Fibroblast of mammary gland (primary cell): Measurements from ENCODE around the gene VPS9D1.

Source experiments
- DNase-seq: peaks from one replicate; pipeline ENCODE4 v3.0.0-alpha.2; 2010; ENCODE audit warnings: low read depth
- H3K4me3 ChIP-seq: 2 replicates; pipeline ENCODE4 v1.5.1; 2011; ENCODE audit warnings: low read depth, mild to moderate bottlenecking, low read length, moderate library complexity; ENCODE audit not compliant: control insufficient read depth
- TF ChIP-seq, protein P1 (sequence below): conservative IDR thresholded peaks from 2 replicates; pipeline ENCODE4 v1.5.1; 2011; ENCODE audit warnings: low read depth, low read length, inconsistent platforms; ENCODE audit not compliant: control insufficient read depth, insufficient read depth

The VPS9D1 gene

GRCh38 chr16:89661215-89661614, 59.5 kb downstream of the VPS9D1 start:
- TF ChIP-seq, protein P1, sequence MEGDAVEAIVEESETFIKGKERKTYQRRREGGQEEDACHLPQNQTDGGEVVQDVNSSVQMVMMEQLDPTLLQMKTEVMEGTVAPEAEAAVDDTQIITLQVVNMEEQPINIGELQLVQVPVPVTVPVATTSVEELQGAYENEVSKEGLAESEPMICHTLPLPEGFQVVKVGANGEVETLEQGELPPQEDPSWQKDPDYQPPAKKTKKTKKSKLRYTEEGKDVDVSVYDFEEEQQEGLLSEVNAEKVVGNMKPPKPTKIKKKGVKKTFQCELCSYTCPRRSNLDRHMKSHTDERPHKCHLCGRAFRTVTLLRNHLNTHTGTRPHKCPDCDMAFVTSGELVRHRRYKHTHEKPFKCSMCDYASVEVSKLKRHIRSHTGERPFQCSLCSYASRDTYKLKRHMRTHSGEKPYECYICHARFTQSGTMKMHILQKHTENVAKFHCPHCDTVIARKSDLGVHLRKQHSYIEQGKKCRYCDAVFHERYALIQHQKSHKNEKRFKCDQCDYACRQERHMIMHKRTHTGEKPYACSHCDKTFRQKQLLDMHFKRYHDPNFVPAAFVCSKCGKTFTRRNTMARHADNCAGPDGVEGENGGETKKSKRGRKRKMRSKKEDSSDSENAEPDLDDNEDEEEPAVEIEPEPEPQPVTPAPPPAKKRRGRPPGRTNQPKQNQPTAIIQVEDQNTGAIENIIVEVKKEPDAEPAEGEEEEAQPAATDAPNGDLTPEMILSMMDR, result no peak
- no peak overlapping the region for H3K4me3 ChIP-seq
- DNase-seq, result no peak

GRCh38 chr16:89660146-89660545, 60.6 kb downstream of the VPS9D1 start:
- TF ChIP-seq, protein P1, result no peak
- DNase-seq, result no peak
- H3K4me3 ChIP-seq, result no peak overlapping the region

DNA sequence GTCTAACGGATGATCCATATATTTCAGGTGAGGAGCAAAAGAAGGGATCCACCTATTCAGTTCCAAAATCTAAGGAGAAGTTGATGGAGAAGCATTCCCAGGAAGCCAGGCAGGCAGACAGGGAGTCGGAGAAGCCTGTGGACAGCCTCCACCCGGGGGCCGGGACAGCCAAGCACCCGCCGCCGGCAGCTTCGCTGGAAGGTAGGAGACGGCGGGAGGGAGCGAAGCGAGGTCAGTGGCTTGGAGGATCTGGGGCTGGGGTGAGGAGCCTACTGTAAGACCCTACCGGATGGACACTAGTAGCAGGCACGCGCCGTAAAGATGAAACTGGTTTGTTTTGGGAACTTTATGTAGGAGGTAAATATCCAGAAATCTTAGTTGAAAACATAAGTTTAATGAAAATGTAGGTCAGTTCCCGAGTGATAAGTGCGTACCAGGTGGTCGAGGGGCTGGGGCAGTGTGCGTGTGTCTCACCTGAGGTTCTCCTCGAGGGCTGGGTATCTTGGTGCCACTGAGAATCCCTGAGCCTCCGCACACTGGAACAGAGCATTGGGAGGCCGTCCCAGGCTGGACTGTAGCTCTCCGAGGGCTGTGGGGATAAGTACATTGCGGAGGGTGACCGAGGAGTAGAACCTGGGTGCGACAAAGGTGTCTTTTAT, 62.3 kb downstream of the VPS9D1 start:
- TF ChIP-seq, protein P1, result no peak
- DNase-seq, result no peak
- H3K4me3 ChIP-seq, result peak overlapping the region; percentile 96

DNA sequence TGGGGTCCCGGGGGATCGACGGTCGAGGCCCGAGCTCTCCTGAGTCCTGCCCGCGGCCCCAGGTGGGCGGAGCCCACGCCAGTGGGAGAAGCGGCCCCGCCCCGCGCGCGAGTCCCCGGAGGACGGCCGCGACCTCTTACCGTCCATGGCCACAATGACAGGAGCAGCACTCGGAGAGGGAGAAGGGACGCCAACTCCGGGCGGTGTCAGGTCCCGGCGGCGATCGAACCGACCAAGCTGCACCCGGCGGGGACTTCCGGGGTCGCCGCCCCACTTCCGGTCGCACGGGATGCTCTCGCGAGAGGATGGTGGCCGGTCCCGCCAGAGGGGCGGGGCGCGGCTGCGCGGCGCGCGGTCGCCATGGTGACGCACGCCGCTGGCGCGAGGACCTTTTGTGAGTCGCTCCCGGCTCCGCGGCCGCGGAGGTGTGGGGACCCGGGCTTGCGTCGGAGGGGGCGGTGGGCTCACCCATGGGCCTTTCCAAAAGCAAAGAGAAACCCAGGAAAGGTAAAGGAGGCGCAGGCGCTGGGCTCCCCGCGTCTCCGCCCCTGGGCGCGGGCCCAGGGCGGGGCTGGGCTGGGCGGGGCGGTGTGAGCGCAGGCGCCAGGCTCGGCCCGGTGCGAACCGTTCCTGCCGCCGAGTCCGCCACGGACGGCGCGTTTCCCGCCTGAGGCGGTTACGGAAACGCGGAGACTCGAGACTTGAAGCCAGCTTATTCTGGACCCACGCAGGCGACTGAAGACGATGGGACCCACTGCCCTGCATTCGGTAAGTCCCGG, 63.1 kb downstream of the VPS9D1 start, which contains the start of the genes CHMP1A and SPATA33:
CHMP1A (minus strand) TSS at position 267 of the 779 bp plus-strand sequence; CDS start at position 147, 120 bp downstream.
SPATA33 (plus strand) TSS at position 395 of the 779 bp plus-strand sequence; CDS start at position 471, 76 bp downstream.
- peak within 1 kb of the TSS; percentile 96 for H3K4me3 ChIP-seq
- DNase-seq, result peak; percentile 76
- TF ChIP-seq, protein P1, result no peak
